ENCODE data around the gene SYT17.

The SYT17 gene

DNA sequence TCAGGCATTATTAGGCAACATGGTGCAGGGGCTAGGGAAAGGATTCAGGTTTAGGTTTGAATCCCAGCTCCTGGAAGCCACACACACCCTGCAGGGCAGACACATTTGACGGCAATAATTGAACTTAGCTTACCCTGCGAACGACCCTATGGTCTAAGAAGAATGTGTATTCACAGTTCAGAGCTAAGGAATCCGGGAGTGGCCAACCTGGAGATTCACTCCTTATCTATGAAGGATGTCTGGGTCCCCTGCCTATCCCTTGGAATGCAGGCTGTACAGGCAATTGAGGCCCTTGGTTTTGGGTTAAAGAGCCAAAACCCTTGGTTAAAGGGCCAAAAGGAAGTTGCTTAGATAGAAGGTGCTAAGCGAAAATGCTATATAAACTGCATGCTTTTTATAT is 2.9 kb upstream of the SYT17 start:
- no peak for DNase-seq (ENCODE audit: low read depth in 1 of 2, low spot score in 1 of 2)
- H3K4me3 ChIP-seq (replicated peaks; ENCODE audit: insufficient read depth, low read length), result no peak overlapping the region
- TF ChIP-seq REST (IDR thresholded peaks at IDR 0.05; ENCODE audit: insufficient replicate concordance, low read depth) (no peak), POLR2AphosphoS5 (IDR thresholded peaks at IDR 0.05; ENCODE audit: low read depth) (no peak)
- TF ChIP-seq, protein P1, sequence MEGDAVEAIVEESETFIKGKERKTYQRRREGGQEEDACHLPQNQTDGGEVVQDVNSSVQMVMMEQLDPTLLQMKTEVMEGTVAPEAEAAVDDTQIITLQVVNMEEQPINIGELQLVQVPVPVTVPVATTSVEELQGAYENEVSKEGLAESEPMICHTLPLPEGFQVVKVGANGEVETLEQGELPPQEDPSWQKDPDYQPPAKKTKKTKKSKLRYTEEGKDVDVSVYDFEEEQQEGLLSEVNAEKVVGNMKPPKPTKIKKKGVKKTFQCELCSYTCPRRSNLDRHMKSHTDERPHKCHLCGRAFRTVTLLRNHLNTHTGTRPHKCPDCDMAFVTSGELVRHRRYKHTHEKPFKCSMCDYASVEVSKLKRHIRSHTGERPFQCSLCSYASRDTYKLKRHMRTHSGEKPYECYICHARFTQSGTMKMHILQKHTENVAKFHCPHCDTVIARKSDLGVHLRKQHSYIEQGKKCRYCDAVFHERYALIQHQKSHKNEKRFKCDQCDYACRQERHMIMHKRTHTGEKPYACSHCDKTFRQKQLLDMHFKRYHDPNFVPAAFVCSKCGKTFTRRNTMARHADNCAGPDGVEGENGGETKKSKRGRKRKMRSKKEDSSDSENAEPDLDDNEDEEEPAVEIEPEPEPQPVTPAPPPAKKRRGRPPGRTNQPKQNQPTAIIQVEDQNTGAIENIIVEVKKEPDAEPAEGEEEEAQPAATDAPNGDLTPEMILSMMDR (IDR thresholded peaks at IDR 0.05; ENCODE audit: insufficient read depth, low read length), result no peak
- peaks cover 26% of the 10 kb centered on the region for H3K27me3 ChIP-seq (ENCODE audit: insufficient read depth, poor library complexity, severe bottlenecking)
- H3K27ac ChIP-seq (replicated peaks), result no peak overlapping the region

DNA sequence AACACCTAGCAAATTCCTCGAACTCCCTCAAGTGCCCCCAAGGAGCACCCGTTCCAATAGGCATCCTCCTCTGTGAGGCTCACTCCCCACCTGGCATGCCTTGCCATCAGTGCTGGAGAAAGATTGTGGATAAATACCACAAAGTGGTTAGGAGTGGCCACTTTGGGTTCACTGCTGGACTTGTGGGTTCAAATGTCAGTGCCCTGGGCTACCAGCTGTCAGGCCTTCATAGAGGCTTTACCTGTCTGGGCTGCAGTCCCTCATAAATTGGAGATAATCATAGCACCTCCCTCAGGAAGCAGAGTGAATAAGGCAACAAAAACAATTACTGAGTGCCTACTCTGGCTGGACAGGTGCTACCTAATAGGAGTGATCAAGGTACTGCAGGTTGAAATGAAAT is 1.5 kb upstream of the SYT17 start:
- H3K4me3 ChIP-seq (replicated peaks; ENCODE audit: insufficient read depth, low read length), result no peak overlapping the region
- peaks cover 28% of the 10 kb centered on the region for H3K27me3 ChIP-seq (ENCODE audit: insufficient read depth, poor library complexity, severe bottlenecking)
- no peak for DNase-seq (ENCODE audit: low read depth in 1 of 2, low spot score in 1 of 2)
- no peak for TF ChIP-seq POLR2AphosphoS5 (IDR thresholded peaks at IDR 0.05; ENCODE audit: low read depth)
- TF ChIP-seq, protein P1 (IDR thresholded peaks at IDR 0.05; ENCODE audit: insufficient read depth, low read length), result no peak
- no peak for TF ChIP-seq GABPA (IDR thresholded peaks at IDR 0.05; ENCODE audit: low read depth)
- no peak for TF ChIP-seq SPI1 (IDR thresholded peaks at IDR 0.05; ENCODE audit: borderline replicate concordance, low read depth)
- no peak for TF ChIP-seq REST (IDR thresholded peaks at IDR 0.05; ENCODE audit: insufficient replicate concordance, low read depth)
- no peak overlapping the region for H3K27ac ChIP-seq (replicated peaks)

DNA sequence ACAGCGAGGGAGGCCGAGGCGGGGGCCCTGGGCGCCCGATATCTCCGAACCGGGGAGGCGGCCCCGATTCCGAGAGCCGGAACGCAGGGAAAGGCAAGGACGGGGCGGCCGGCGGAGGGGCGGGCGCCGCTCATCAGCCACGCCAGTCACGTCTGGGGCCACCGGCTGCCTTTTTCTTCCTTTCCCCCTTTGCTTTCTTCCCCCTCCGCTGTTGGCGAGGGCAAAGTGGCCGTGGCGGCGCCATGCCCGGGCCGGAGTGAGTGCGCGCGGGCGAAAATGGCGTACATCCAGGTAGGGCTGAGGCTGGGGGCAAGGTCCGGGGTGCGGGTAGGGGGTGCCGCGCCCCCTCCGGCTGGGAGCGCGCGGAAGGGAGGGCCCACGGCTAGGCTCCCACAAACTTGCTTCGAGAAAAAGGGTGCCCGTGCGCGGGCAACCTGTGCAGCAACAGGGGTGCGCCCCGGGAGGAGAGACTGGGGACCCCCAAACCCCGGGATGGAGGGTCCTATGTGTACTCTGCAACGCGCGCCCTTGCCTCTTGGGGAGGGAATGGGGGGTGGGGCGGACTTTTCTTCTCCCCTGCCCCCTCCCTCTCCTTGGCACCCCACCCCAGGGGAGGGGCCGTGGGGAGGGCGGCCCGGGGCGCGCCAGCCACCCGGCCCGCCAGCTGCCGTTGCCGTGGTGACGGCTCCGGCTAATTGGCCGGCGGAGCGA is 486 bp downstream of the SYT17 start:
- peak overlapping the region; percentile 29 for H3K4me3 ChIP-seq (replicated peaks; ENCODE audit: insufficient read depth, low read length)
- peaks cover 33% of the 10 kb centered on the region for H3K27me3 ChIP-seq (ENCODE audit: insufficient read depth, poor library complexity, severe bottlenecking)
- DNase-seq (ENCODE audit: low read depth in 1 of 2, low spot score in 1 of 2), result no peak
- TF ChIP-seq SPI1 (IDR thresholded peaks at IDR 0.05; ENCODE audit: borderline replicate concordance, low read depth), result no peak
- TF ChIP-seq GABPA (IDR thresholded peaks at IDR 0.05; ENCODE audit: low read depth), result no peak
- no peak for TF ChIP-seq REST (IDR thresholded peaks at IDR 0.05; ENCODE audit: insufficient replicate concordance, low read depth)
- TF ChIP-seq, protein P1 (IDR thresholded peaks at IDR 0.05; ENCODE audit: insufficient read depth, low read length), result no peak
- no peak overlapping the region for H3K27ac ChIP-seq (replicated peaks)
